Sigmoid colon (tissue), 4 donors: Measurements from ENCODE around the gene PDPK1.

Source experiments
- CTCF ChIP-seq, 4 experiments: fragments of 450-650 bp in 3 of 4; fragments of 200-600 bp in 1 of 4; IDR thresholded peaks; one replicate each; pipeline ENCODE4 v1.5.1; 2016 to 2019; ENCODE audit warnings: antibody characterized with exemption in 4 of 4, mild to moderate bottlenecking in 3 of 4, moderate library complexity in 2 of 4
- POLR2AphosphoS5 ChIP-seq, 4 donors: sonication (generic); formaldehyde crosslinking; IDR thresholded peaks; one replicate each; pipeline ENCODE4 v1.6.1; 2017; ENCODE audit warnings: antibody characterized with exemption in 4 of 4

- no peak for TF ChIP-seq CTCF (IDR thresholded peaks at IDR 0.05)
- no peak for TF ChIP-seq POLR2AphosphoS5 (IDR thresholded peaks at IDR 0.05)
These were observed 50.2 kb downstream of the PDPK1 start for GRCh38 chr16:2587891-2588565.
